Neuronal stem cell (in vitro differentiated cells): ENCODE measurements around the gene COL5A1.
"Not testable (repeated sequence)": the region's sequence is repeated elsewhere in the genome, so short reads cannot be mapped to it uniquely, and the experiment has no call there.

Source experiments
- DNase-seq: peaks from one replicate; pipeline ENCODE4 v3.0.0-alpha.2; 2013; ENCODE audit warnings: low spot score
- H2AFZ ChIP-seq: one replicate; pipeline ENCODE4 v1.6.1; 2013; ENCODE audit warnings: mild to moderate bottlenecking, low read length, inconsistent platforms
- H2AK5ac ChIP-seq: 2 replicates; pipeline ENCODE4 v1.6.1; 2013; ENCODE audit warnings: low read depth, mild to moderate bottlenecking, inconsistent platforms, low read length, moderate library complexity, mixed read lengths
- H2BK120ac ChIP-seq: 2 replicates; pipeline ENCODE4 v1.6.1; 2013; ENCODE audit warnings: low read depth, mild to moderate bottlenecking, inconsistent platforms, low read length, moderate library complexity, mixed read lengths
- H2BK12ac ChIP-seq: one replicate; pipeline ENCODE4 v1.6.1; 2013; ENCODE audit warnings: low read length, inconsistent platforms
- H2BK15ac ChIP-seq: 2 replicates; pipeline ENCODE4 v1.6.1; 2013; ENCODE audit warnings: mild to moderate bottlenecking, low read length, inconsistent platforms, mixed read lengths
- H2BK5ac ChIP-seq: one replicate; pipeline ENCODE4 v1.6.1; 2013; ENCODE audit warnings: inconsistent platforms, mild to moderate bottlenecking, low read length, moderate library complexity
- H3K14ac ChIP-seq: one replicate; pipeline ENCODE4 v1.6.1; 2013; ENCODE audit warnings: low read length, inconsistent platforms
- H3K18ac ChIP-seq: 2 replicates; pipeline ENCODE4 v1.6.1; 2013; ENCODE audit warnings: low read length, inconsistent platforms
- H3K23ac ChIP-seq: 2 replicates; pipeline ENCODE4 v1.6.1; 2013; ENCODE audit warnings: low read depth, mild to moderate bottlenecking, mixed read lengths, low read length, inconsistent platforms; ENCODE audit not compliant: poor library complexity
- H3K27ac ChIP-seq: replicated peaks from 3 replicates; pipeline ENCODE4 v1.5.1; 2013; ENCODE audit warnings: low read length, inconsistent platforms
- H3K27me3 ChIP-seq, 3 experiments: 2 replicates each; pipeline ENCODE4 v1.6.1; 2013; ENCODE audit warnings: low read length in 3 of 3, mild to moderate bottlenecking in 2 of 3, inconsistent platforms in 1 of 3, low read depth in 1 of 3, mixed read lengths in 1 of 3, moderate library complexity in 1 of 3; ENCODE audit not compliant: control insufficient read depth in 3 of 3, insufficient read depth in 3 of 3
- H3K36me3 ChIP-seq, 2 donors: replicated peaks in 1 of 2; 2 replicates each; pipeline ENCODE4 v1.6.1; 2013; ENCODE audit warnings: low read length in 2 of 2; ENCODE audit not compliant: control insufficient read depth in 2 of 2, insufficient read depth in 2 of 2
- H3K4ac ChIP-seq: 2 replicates; pipeline ENCODE4 v1.6.1; 2013; ENCODE audit warnings: inconsistent platforms, mild to moderate bottlenecking, low read length, moderate library complexity
- H3K4me1 ChIP-seq, 2 donors: 1 replicate in 1 of 2; 2 replicates in 1 of 2; pipeline ENCODE4 v1.6.1; 2013; ENCODE audit warnings: low read length in 2 of 2, low read depth in 1 of 2; ENCODE audit not compliant: control insufficient read depth in 2 of 2, insufficient read depth in 1 of 2
- H3K4me2 ChIP-seq: one replicate; pipeline ENCODE4 v1.6.1; 2013; ENCODE audit warnings: mild to moderate bottlenecking, low read length, inconsistent platforms; ENCODE audit not compliant: insufficient read depth, poor library complexity, severe bottlenecking
- H3K4me3 ChIP-seq, 2 donors: 2 replicates each; pipeline ENCODE4 v1.5.1; 2013; ENCODE audit warnings: low read length in 2 of 2, mild to moderate bottlenecking in 2 of 2, inconsistent platforms in 1 of 2, moderate library complexity in 1 of 2
- H3K79me1 ChIP-seq: one replicate; pipeline ENCODE4 v1.6.1; 2013; ENCODE audit warnings: low read depth, mild to moderate bottlenecking, inconsistent platforms, low read length, moderate library complexity
- H3K9ac ChIP-seq: one replicate; pipeline ENCODE4 v1.6.1; 2013; ENCODE audit warnings: mild to moderate bottlenecking, low read depth, low read length, inconsistent platforms; ENCODE audit not compliant: poor library complexity
- H3K9me3 ChIP-seq, 2 donors: replicated peaks in 1 of 2; 2 replicates each; pipeline versions ENCODE3 to v1.6.1; 2013; ENCODE audit warnings: low read length in 2 of 2, mild to moderate bottlenecking in 2 of 2, inconsistent platforms in 1 of 2, low read depth in 1 of 2, mixed read lengths in 1 of 2, moderate library complexity in 1 of 2; ENCODE audit not compliant: control insufficient read depth in 2 of 2, insufficient read depth in 1 of 2
- H4K8ac ChIP-seq: one replicate; pipeline ENCODE4 v1.6.1; 2013; ENCODE audit warnings: low read depth, mild to moderate bottlenecking, inconsistent platforms, low read length, moderate library complexity
- H4K91ac ChIP-seq: one replicate; pipeline ENCODE4 v1.6.1; 2013; ENCODE audit warnings: low read length, low read depth, mild to moderate bottlenecking, inconsistent platforms; ENCODE audit not compliant: poor library complexity
- WGBS, 2 donors: extraction: QIAGEN DNeasy Blood & Tissue Kit; methylation state at CpG; one replicate each; pipeline ENCODE4 v1.1.7; 2013; ENCODE audit warnings: missing lambda C conversion rate in 2 of 2, mixed read lengths in 1 of 2; ENCODE audit not compliant: insufficient read length in 2 of 2, insufficient replicate concordance in 1 of 2; ENCODE audit errors: extremely low coverage in 2 of 2; 5-methylcytosine and 5-hydroxymethylcytosine counted together

Gene COL5A1

GRCh38 chr9:134664446-134664845 lies 22.8 kb downstream of the COL5A1 start:
- Histone ChIP-seq H2BK12ac (no peak overlapping the region), H3K4me3 (no peak overlapping the region), H2BK120ac (no peak overlapping the region), H3K9me3 (peaks cover 4 to 17% of the 10 kb centered on the region in 2 donors), H2AFZ (no peak overlapping the region), H3K4me2 (no peak overlapping the region), H4K8ac (no peak overlapping the region), H2AK5ac (no peak overlapping the region), H3K18ac (no peak overlapping the region), H2BK5ac (no peak overlapping the region), H3K14ac (no peak overlapping the region), H4K91ac (no peak overlapping the region), H3K36me3 (no peaks in the 10 kb centered on the region), H3K23ac (no peak overlapping the region), H3K4ac (no peak overlapping the region), H3K79me1 (no peaks in the 10 kb centered on the region), H3K27ac (no peak overlapping the region), H2BK15ac (no peak overlapping the region), H3K4me1 (no peaks in the 10 kb centered on the region), H3K27me3 (no peaks in the 10 kb centered on the region), H3K9ac (no peak overlapping the region)
- WGBS, 2 donors: no CpG with 5 or more reads among the region's 5 CpGs
- no peak for DNase-seq

GRCh38 chr9:134666208-134666607 lies 24.6 kb downstream of the COL5A1 start:
- no peak overlapping the region for H3K18ac ChIP-seq
- H3K27ac ChIP-seq: no peak overlapping the region
- H2BK5ac ChIP-seq: no peak overlapping the region
- no peaks in the 10 kb centered on the region for H3K27me3 ChIP-seq
- WGBS, 2 donors: no CpG with 5 or more reads among the region's 6 CpGs
- H2BK12ac ChIP-seq: no peak overlapping the region
- no peak overlapping the region for H2AK5ac ChIP-seq
- no peak overlapping the region for H2BK15ac ChIP-seq
- no peaks in the 10 kb centered on the region for H3K79me1 ChIP-seq
- H2AFZ ChIP-seq: no peak overlapping the region
- H4K91ac ChIP-seq: no peak overlapping the region
- H3K23ac ChIP-seq: no peak overlapping the region
- H3K4ac ChIP-seq: no peak overlapping the region
- H3K9ac ChIP-seq: no peak overlapping the region
- H3K4me2 ChIP-seq: no peak overlapping the region
- no peaks in the 10 kb centered on the region for H3K36me3 ChIP-seq
- no peak overlapping the region for H4K8ac ChIP-seq
- no peak for DNase-seq
- peaks cover 0 to 7% of the 10 kb centered on the region in 2 donors for H3K9me3 ChIP-seq
- no peak overlapping the region for H3K4me3 ChIP-seq
- no peak overlapping the region for H3K14ac ChIP-seq
- H2BK120ac ChIP-seq: no peak overlapping the region
- no peaks in the 10 kb centered on the region for H3K4me1 ChIP-seq

- no peak for DNase-seq
- H3K14ac ChIP-seq: no peak overlapping the region
- no peaks in the 10 kb centered on the region for H3K4me1 ChIP-seq
- H3K4me3 ChIP-seq: no peak overlapping the region
- no peak overlapping the region for H2AFZ ChIP-seq
- no peak overlapping the region for H3K27ac ChIP-seq
- H2BK15ac ChIP-seq: no peak overlapping the region
- H3K4ac ChIP-seq: no peak overlapping the region
- no peak overlapping the region for H2AK5ac ChIP-seq
- no peak overlapping the region for H3K9ac ChIP-seq
- H3K27me3 ChIP-seq: no peaks in the 10 kb centered on the region
- no peak overlapping the region for H3K4me2 ChIP-seq
- H2BK120ac ChIP-seq: no peak overlapping the region
- no peak overlapping the region for H3K18ac ChIP-seq
- H3K9me3 ChIP-seq: peaks cover 0 to under 1% of the 10 kb centered on the region in 2 donors
- H4K8ac ChIP-seq: no peak overlapping the region
- no peak overlapping the region for H3K23ac ChIP-seq
- no peak overlapping the region for H4K91ac ChIP-seq
- H3K36me3 ChIP-seq: no peaks in the 10 kb centered on the region
- no peak overlapping the region for H2BK5ac ChIP-seq
- no peak overlapping the region for H2BK12ac ChIP-seq
- WGBS, 2 donors: no CpG with 5 or more reads among the region's 7 CpGs
- H3K79me1 ChIP-seq: no peaks in the 10 kb centered on the region
Measured at GRCh38 chr9:134666831-134667230, 25.2 kb downstream of the COL5A1 start.

GRCh38 chr9:134668977-134669376 lies 27.4 kb downstream of the COL5A1 start:
- not testable (repeated sequence) for H3K9me3 ChIP-seq, H2AFZ ChIP-seq, H3K18ac ChIP-seq, H3K23ac ChIP-seq, H2BK120ac ChIP-seq, DNase-seq, H3K14ac ChIP-seq, H3K79me1 ChIP-seq, H3K9ac ChIP-seq, H3K4me3 ChIP-seq, H4K91ac ChIP-seq, H2BK5ac ChIP-seq, H3K4ac ChIP-seq, H3K27ac ChIP-seq, H2BK15ac ChIP-seq, H4K8ac ChIP-seq, H2BK12ac ChIP-seq, H3K36me3 ChIP-seq, H2AK5ac ChIP-seq, H3K27me3 ChIP-seq, H3K4me2 ChIP-seq, H3K4me1 ChIP-seq
